Measurements from ENCODE around the gene PSAT1.

The PSAT1 gene

DNA sequence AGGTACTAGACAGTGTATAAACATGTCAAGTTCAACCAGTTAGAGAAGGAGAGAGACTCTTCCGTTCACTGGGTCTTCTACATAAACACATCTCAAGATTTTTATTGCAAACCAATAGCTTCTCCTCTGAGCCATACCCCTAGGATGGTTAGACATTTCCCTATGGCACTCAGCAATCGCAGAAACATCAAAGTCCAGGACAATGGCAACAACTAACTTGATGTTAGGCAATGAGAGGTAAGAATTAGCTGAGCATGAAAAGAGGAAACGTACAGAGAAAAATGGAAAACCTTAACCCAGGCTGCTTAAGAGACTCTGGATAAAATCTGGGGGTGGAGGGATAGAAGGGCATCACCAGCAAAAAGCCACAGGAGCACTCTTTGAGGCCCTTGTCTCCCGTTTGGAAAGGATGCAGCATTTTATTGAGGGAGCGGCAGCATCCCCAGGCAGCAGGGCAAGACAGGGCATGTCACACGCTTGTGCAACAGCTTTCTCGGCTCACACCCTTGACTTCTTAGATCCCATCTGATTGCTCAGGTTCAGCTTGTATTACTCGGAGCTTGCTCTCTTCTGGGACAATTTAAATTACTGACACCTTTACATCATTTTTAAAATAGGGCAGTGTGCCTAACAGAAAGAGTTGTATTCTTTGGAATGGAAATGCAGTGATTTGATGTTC, 8.6 kb upstream of the PSAT1 start:
- no peaks in the 10 kb centered on the region for H3K4me1 ChIP-seq
- TF ChIP-seq, protein P1, sequence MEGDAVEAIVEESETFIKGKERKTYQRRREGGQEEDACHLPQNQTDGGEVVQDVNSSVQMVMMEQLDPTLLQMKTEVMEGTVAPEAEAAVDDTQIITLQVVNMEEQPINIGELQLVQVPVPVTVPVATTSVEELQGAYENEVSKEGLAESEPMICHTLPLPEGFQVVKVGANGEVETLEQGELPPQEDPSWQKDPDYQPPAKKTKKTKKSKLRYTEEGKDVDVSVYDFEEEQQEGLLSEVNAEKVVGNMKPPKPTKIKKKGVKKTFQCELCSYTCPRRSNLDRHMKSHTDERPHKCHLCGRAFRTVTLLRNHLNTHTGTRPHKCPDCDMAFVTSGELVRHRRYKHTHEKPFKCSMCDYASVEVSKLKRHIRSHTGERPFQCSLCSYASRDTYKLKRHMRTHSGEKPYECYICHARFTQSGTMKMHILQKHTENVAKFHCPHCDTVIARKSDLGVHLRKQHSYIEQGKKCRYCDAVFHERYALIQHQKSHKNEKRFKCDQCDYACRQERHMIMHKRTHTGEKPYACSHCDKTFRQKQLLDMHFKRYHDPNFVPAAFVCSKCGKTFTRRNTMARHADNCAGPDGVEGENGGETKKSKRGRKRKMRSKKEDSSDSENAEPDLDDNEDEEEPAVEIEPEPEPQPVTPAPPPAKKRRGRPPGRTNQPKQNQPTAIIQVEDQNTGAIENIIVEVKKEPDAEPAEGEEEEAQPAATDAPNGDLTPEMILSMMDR (IDR thresholded peaks at IDR 0.05): no peak
- no peaks in the 10 kb centered on the region for H3K27me3 ChIP-seq
- no peak overlapping the region for H3K27ac ChIP-seq
- no peak for DNase-seq
- H3K36me3 ChIP-seq: no peaks in the 10 kb centered on the region
- intact Hi-C loops (cut with DNase I; ENCODE audit: low total_unique reads): no loop called here
- no peak overlapping the region for H3K4me3 ChIP-seq
- H3K9me3 ChIP-seq: no peaks in the 10 kb centered on the region

DNA sequence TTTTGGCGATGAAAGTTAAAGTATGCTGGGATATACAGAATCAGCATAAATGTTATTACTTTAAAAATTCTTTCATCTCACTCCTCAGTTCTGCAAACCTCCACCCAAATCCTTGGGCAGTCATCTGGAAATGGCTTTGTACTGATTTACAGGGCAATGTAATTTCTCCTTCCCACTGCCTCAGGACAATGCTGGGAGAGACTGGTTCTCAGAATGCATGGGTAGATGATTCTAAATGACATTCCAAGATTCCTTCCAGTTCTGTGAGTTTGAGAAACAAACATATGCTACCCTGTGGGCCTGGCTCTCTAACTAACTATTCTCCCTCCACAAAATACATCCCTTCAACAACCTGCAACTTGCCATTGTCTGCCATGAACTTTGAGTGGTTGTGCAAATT, 7.5 kb upstream of the PSAT1 start:
- Histone ChIP-seq H3K27me3 (no peaks in the 10 kb centered on the region), H3K4me3 (no peak overlapping the region), H3K27ac (no peak overlapping the region), H3K9me3 (no peaks in the 10 kb centered on the region), H3K4me1 (no peaks in the 10 kb centered on the region), H3K36me3 (no peaks in the 10 kb centered on the region)
- intact Hi-C loops (cut with DNase I; ENCODE audit: low total_unique reads): no loop called here
- TF ChIP-seq, protein P1 (IDR thresholded peaks at IDR 0.05): no peak
- no peak for DNase-seq

DNA sequence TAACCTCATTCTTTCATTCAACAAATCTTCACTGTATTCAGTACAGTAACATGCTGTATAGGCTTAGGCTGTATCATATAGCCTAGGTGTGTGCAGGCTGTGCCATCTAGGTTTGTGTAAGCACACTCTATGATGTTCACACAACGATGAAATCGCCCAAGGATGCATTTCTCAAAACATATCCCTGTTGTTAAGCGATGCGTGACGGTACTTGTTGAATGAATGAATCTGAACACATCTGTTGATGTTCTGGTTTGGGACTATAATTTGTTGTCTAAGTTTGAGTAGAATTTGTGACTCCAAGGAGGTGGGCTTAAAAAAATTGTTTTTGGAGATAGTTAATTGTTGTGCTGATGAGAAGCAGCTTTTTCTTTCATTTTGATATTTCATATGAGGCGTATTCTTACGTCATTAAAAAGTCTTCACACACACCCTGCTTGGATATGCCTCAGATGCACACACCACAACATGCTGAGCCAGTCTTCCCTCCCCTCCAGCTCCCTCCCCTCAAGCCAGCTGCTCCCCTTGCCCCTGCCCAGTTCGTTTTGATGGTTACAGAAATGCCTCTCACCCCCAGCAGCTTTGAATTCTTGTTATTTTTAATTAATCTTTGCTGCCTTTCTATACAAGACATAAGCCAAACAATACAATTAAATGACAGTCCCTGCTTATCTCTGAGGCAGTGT, 5.5 kb upstream of the PSAT1 start:
- TF ChIP-seq, protein P1 (IDR thresholded peaks at IDR 0.05): no peak

DNA sequence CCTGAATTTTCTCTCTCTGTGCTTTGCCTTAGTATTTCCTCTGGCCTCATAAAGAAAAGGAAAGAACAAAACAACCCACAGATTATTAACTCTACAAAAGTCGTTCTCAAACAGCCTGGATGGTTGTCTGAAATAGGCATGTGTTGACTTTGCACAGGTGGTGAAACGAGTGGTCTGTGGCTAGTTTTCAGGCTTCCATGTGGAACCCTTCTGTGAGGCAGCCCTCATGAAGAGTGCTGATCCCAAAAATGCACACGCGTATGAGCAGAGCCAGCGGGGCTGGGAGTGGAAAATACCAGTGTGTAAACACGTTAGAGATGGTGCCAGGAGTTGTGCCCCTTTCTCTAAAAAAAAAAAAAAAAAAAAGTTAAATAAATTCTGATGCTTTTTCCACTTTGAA, 4.9 kb upstream of the PSAT1 start:
- Histone ChIP-seq H3K4me1 (peaks cover 0 to 11% (median 5%) of the 10 kb centered on the region in 4 donors), H3K4me3 (no peak overlapping the region), H3K27ac (no peak overlapping the region), H3K27me3 (no peaks in the 10 kb centered on the region), H3K9me3 (no peaks in the 10 kb centered on the region), H3K36me3 (no peaks in the 10 kb centered on the region)
- DNase-seq: no peak
- intact Hi-C loops (cut with DNase I; ENCODE audit: low total_unique reads): loop anchor here (5.0 kb wide), 1 partner anchor 1250 kb away; no protein-coding TSS in a partner anchor
- TF ChIP-seq, protein P1 (IDR thresholded peaks at IDR 0.05): no peak

More for the DNA sequence above, 5.5 kb upstream of the PSAT1 start:
- intact Hi-C loops (cut with DNase I; ENCODE audit: low total_unique reads): loop anchor here (5.0 kb wide), 1 partner anchor 1249 kb away; no protein-coding TSS in a partner anchor
- no peaks in the 10 kb centered on the region for H3K9me3 ChIP-seq
- no peak for DNase-seq
- no peak overlapping the region for H3K4me3 ChIP-seq
- H3K27ac ChIP-seq: no peak overlapping the region
- no peaks in the 10 kb centered on the region for H3K27me3 ChIP-seq
- peaks cover 0 to 7% (median under 1%) of the 10 kb centered on the region in 4 donors for H3K4me1 ChIP-seq
- no peaks in the 10 kb centered on the region for H3K36me3 ChIP-seq

DNA sequence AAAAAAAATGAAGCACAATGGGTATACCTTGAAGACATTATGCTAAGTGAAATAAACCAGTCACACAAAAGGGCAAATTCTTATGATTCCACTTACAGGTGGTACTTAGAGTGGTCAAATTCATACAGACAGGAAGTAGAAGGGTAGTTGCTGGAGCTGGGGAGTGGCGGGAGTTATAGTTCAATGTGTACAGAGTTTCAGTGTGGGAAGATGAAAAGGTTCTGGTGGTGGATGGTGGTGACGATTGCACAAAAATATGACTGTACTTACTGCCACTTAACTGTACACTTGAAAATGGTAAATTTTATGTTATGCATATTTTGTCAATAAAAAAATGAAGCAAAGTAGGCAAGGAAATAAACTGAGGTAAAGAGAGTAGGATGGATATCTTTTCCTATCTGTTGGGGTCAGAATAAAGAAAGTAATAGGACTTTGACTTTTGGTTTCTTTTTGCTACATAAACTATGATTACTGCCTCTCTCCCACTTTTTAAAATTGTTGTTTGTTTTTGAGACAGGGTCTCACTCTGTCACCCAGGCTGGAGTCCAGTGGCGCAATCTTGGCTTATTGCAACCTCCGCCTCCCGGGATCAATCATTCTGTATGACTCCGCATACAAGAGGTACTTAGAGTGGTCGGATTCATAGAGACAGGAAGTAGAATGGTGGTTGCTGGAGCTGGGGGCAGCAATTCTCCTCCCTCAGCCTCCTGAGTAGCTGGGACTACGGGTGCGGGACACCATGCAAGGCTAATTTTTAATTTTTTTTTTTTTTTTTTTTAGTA, 4.0 kb upstream of the PSAT1 start:
- DNase-seq: no peak
- TF ChIP-seq, protein P1 (IDR thresholded peaks at IDR 0.05): no peak
- Histone ChIP-seq H3K27ac (no peak overlapping the region), H3K36me3 (no peaks in the 10 kb centered on the region), H3K4me3 (no peak overlapping the region), H3K27me3 (no peaks in the 10 kb centered on the region), H3K9me3 (no peaks in the 10 kb centered on the region), H3K4me1 (peaks cover 0 to 20% (median 11%) of the 10 kb centered on the region in 4 donors)
- intact Hi-C loops (cut with DNase I; ENCODE audit: low total_unique reads): loop anchor here (5.0 kb wide), 1 partner anchor 1251 kb away; no protein-coding TSS in a partner anchor

Measured in tibial artery (tissue), 4 donors.